ENCODE measurements around the gene DRG2. TPM values are rescaled to one million over a fixed set of nuclear protein-coding genes. Genes with fewer than 3 reads are reported as not detected.

The DRG2 gene
- total and polyA plus RNA-seq, 9 of the 15 experiments (the other 6 are each of a cell fraction or from before 2014, with no cell fraction given), result 6.6 to 36.7 (median 26.1) TPM

- TF ChIP-seq SMAD4 (CRISPR knock-in tag; conservative IDR thresholded peaks at IDR 0.05) (0 out of 2 replicates have a peak, but pooled peaks have one; percentile 46), YY1 (IDR thresholded peaks at IDR 0.05; ENCODE audit: borderline replicate concordance in 1 of 3, control insufficient read depth in 1 of 3, extremely low read depth in 1 of 3, insufficient read depth in 3 of 3, insufficient read length in 1 of 3, insufficient replicate concordance in 2 of 3, low read depth in 1 of 3, low read length in 2 of 3) (peak; percentile 85 to 99 (median 98)), PHB2 (IDR thresholded peaks at IDR 0.05; ENCODE audit: low read depth) (no peak), HDGF (IDR thresholded peaks at IDR 0.05) (no peak), ZBTB40 (IDR thresholded peaks at IDR 0.05) (0 out of 2 replicates have a peak, but pooled peaks have one; percentile 68), ZBTB40 (CRISPR knock-in tag; IDR thresholded peaks at IDR 0.05) (no peak), ZNF57 (CRISPR knock-in tag; IDR thresholded peaks at IDR 0.05) (no peak), ARID1B (IDR thresholded peaks at IDR 0.05) (no peak), PTTG1 (tag; IDR thresholded peaks at IDR 0.05; ENCODE audit: low read depth) (no peak), TCF3 (CRISPR knock-in tag; IDR thresholded peaks at IDR 0.05) (no peak), THRB (CRISPR knock-in tag; conservative IDR thresholded peaks at IDR 0.05) (no peak), ZFP36 (IDR thresholded peaks at IDR 0.05; ENCODE audit: low read depth, low read length, partially characterized antibody) (no peak), NCOR1 (IDR thresholded peaks at IDR 0.05) (no peak), POLR2G (IDR thresholded peaks at IDR 0.05; ENCODE audit: low read depth, low read length) (peak; percentile 82), RHOXF2B (CRISPR knock-in tag; conservative IDR thresholded peaks at IDR 0.05) (no peak), ZNF347 (CRISPR knock-in tag; IDR thresholded peaks at IDR 0.05; ENCODE audit: low read depth) (no peak), NR2C1 (IDR thresholded peaks at IDR 0.05) (no peak), NR2C1 (tag; IDR thresholded peaks at IDR 0.05) (no peak), ZNF253 (CRISPR knock-in tag; conservative IDR thresholded peaks at IDR 0.05) (no peak), KLF1 (tag; IDR thresholded peaks at IDR 0.05) (no peak)
Measured at GRCh38 chr17:18038861-18039534, 48.8 kb upstream of the DRG2 start, which contains the start of the genes ATPAF2 and GID4 (continued).
